Stimulated activated CD4-positive, alpha-beta T cell treated with anti-CD3 and anti-CD28 coated beads, Interleukin-1b, Interleukin-23, amount 100 ng/mL, for 4 hours (primary cell): Measurements from ENCODE around the gene MAP3K3.

ENCODE experiments used
- DNase-seq, 2 donors: peaks; one replicate each; pipeline ENCODE4 v3.0.0-alpha.2; 2020; ENCODE audit warnings: low read depth in 2 of 2

Gene MAP3K3

GRCh38 chr17:63694229-63694949 is 72.2 kb downstream of the MAP3K3 start:
- DNase-seq, result no peak

- no peak for DNase-seq
Measured at GRCh38 chr17:63694950-63695773, 72.9 kb downstream of the MAP3K3 start.

- no peak for DNase-seq
Measured at GRCh38 chr17:63695889-63696288, 73.7 kb downstream of the MAP3K3 start.

GRCh38 chr17:63696381-63696961 is 74.3 kb downstream of the MAP3K3 start:
- no peak for DNase-seq

GRCh38 chr17:63697341-63698286 is 75.4 kb downstream of the MAP3K3 start:
- peak; percentile 65 to 68 for DNase-seq

- DNase-seq, result peak in 1 of 2 donors; percentile 32
Measured at GRCh38 chr17:63698381-63698885, 76.2 kb downstream of the MAP3K3 start.

GRCh38 chr17:63698886-63699637 is 76.8 kb downstream of the MAP3K3 start:
- DNase-seq, result peak; percentile 59 to 64

GRCh38 chr17:63699638-63700527 is 77.7 kb downstream of the MAP3K3 start, which contains the start of gene LIMD2:
TSS of gene LIMD2 (minus strand) at chr17:63700125. CDS start at chr17:63699298, 827 bp downstream.
- peak; percentile 78 to 80 for DNase-seq

GRCh38 chr17:63700528-63701455 is 78.6 kb downstream of the MAP3K3 start:
- peak; percentile 28 to 40 for DNase-seq

GRCh38 chr17:63701456-63701820 is 79.2 kb downstream of the MAP3K3 start:
- DNase-seq, result no peak

GRCh38 chr17:63701868-63702720 is 79.9 kb downstream of the MAP3K3 start:
- peak; percentile 51 to 63 for DNase-seq

- no peak for DNase-seq
Measured at GRCh38 chr17:63702721-63703015, 80.5 kb downstream of the MAP3K3 start.

- DNase-seq, result no peak
Measured at GRCh38 chr17:63703029-63703428, 80.8 kb downstream of the MAP3K3 start.

GRCh38 chr17:63703556-63704258 is 81.5 kb downstream of the MAP3K3 start:
- no peak for DNase-seq

GRCh38 chr17:63704259-63704576 is 82.0 kb downstream of the MAP3K3 start:
- DNase-seq, result no peak

GRCh38 chr17:63704836-63705235 is 82.6 kb downstream of the MAP3K3 start:
- no peak for DNase-seq

GRCh38 chr17:63705657-63706056 is 83.4 kb downstream of the MAP3K3 start:
- no peak for DNase-seq
